Astrocyte (in vitro differentiated cells and primary cell): ENCODE results near the gene CHST11. TPM values are rescaled to one million over a fixed set of nuclear protein-coding genes. Genes with fewer than 3 reads are reported as not detected.

Experiments used
- DNase-seq: peaks from one replicate; pipeline ENCODE4 v3.0.0-alpha.2; 2010; ENCODE audit warnings: low read depth
- FAIRE-seq: peaks from 2 replicates; lab custom pipeline; 2011; peaks lifted over from hg19 to GRCh38; lab: Jason Lieb, UNC
- H2AFZ ChIP-seq: 2 replicates; pipeline ENCODE4 v1.6.0; 2012; ENCODE audit warnings: low read depth, low read length, inconsistent platforms
- H3K27ac ChIP-seq: 2 replicates; pipeline ENCODE4 v1.5.1; 2011; ENCODE audit warnings: low read depth, low read length, inconsistent platforms
- H3K27me3 ChIP-seq: 2 replicates; pipeline ENCODE4 v1.6.0; 2011; ENCODE audit warnings: low read length, inconsistent platforms; ENCODE audit not compliant: insufficient read depth
- H3K36me3 ChIP-seq: 2 replicates; pipeline ENCODE4 v1.5.1; 2011; ENCODE audit warnings: low read length, inconsistent platforms; ENCODE audit not compliant: insufficient read depth
- H3K4me1 ChIP-seq: 2 replicates; pipeline ENCODE4 v1.5.1; 2011; ENCODE audit warnings: low read length, inconsistent platforms; ENCODE audit not compliant: insufficient read depth
- H3K4me2 ChIP-seq: 2 replicates; pipeline ENCODE4 v1.6.0; 2012; ENCODE audit warnings: low read length, inconsistent platforms
- H3K4me3 ChIP-seq: 2 replicates; pipeline ENCODE4 v1.5.1; 2011; ENCODE audit warnings: low read depth, mild to moderate bottlenecking, low read length, inconsistent platforms; ENCODE audit not compliant: insufficient read depth
- H3K79me2 ChIP-seq: 2 replicates; pipeline ENCODE4 v1.6.0; 2012; ENCODE audit warnings: mild to moderate bottlenecking, low read length, inconsistent platforms; ENCODE audit not compliant: insufficient read depth
- H3K9ac ChIP-seq: 2 replicates; pipeline ENCODE4 v1.6.0; 2012; ENCODE audit warnings: mild to moderate bottlenecking, low read length, inconsistent platforms
- H3K9me3 ChIP-seq: 2 replicates; pipeline ENCODE4 v1.5.1; 2012; ENCODE audit warnings: low read depth, mild to moderate bottlenecking, low read length, inconsistent platforms; ENCODE audit not compliant: insufficient read depth
- H4K20me1 ChIP-seq: 2 replicates; pipeline ENCODE4 v1.6.0; 2012; ENCODE audit warnings: low read length, inconsistent platforms; ENCODE audit not compliant: insufficient read depth
- H3K27ac Mint-ChIP-seq: one replicate; pipeline ENCODE4 v1.8.0; 2021; ENCODE audit warnings: mild to moderate bottlenecking, mixed read lengths; ENCODE audit not compliant: unreplicated experiment
- H3K27me3 Mint-ChIP-seq: one replicate; pipeline ENCODE4 v1.8.0; 2021; ENCODE audit warnings: low read depth, mixed read lengths; ENCODE audit not compliant: unreplicated experiment
- H3K36me3 Mint-ChIP-seq: one replicate; pipeline ENCODE4 v1.8.0; 2021; ENCODE audit warnings: low read depth, mixed read lengths; ENCODE audit not compliant: unreplicated experiment
- H3K4me1 Mint-ChIP-seq: one replicate; pipeline ENCODE4 v1.8.0; 2021; ENCODE audit warnings: low read depth, mixed read lengths; ENCODE audit not compliant: unreplicated experiment
- H3K4me3 Mint-ChIP-seq: one replicate; pipeline ENCODE4 v1.8.0; 2021; ENCODE audit warnings: mild to moderate bottlenecking, moderate library complexity, mixed read lengths; ENCODE audit not compliant: unreplicated experiment
- H3K9me3 Mint-ChIP-seq: one replicate; pipeline ENCODE4 v1.8.0; 2021; ENCODE audit warnings: mild to moderate bottlenecking, mixed read lengths; ENCODE audit not compliant: unreplicated experiment
- EZH2 ChIP-seq: IDR thresholded peaks from 2 replicates; pipeline ENCODE4 v1.6.1; 2012; ENCODE audit warnings: mild to moderate bottlenecking, low read length, inconsistent platforms; ENCODE audit not compliant: insufficient read depth
- total RNA-seq: library from RNA; stranded (reverse); gene quantifications from 2 replicates; pipeline ENCODE4 v1.2.1, GENCODE V29; 2021
- TF ChIP-seq, protein P1 (sequence below): IDR thresholded peaks from 2 replicates; pipeline ENCODE4 v1.5.1; 2011; ENCODE audit warnings: low read depth, mild to moderate bottlenecking, inconsistent platforms, low read length, moderate library complexity; ENCODE audit not compliant: insufficient read depth

Gene CHST11
- total RNA-seq, 1 donor from 2014 or later, result 30.2 TPM

DNA sequence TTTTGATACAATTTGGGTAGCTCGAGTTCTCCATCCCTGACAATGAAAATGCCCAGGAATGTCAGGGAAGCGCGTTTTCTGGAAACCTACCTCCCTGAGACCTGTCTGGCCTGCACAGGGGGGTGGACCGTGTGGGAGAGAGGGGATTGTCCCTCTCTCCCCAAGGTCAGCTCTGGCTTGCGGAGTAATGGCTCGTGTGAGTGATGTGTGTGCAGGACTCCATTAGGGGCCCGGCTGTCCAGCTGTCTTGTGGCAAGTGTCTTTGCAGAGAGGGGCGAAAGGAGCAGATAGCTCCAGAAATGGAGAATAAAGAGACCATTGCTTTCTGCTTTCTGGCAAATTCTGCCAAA lies 215.3 kb downstream of the CHST11 start:
- Histone ChIP-seq H2AFZ (no peak overlapping the region), H3K4me1 (peaks cover 28% of the 10 kb centered on the region)

DNA sequence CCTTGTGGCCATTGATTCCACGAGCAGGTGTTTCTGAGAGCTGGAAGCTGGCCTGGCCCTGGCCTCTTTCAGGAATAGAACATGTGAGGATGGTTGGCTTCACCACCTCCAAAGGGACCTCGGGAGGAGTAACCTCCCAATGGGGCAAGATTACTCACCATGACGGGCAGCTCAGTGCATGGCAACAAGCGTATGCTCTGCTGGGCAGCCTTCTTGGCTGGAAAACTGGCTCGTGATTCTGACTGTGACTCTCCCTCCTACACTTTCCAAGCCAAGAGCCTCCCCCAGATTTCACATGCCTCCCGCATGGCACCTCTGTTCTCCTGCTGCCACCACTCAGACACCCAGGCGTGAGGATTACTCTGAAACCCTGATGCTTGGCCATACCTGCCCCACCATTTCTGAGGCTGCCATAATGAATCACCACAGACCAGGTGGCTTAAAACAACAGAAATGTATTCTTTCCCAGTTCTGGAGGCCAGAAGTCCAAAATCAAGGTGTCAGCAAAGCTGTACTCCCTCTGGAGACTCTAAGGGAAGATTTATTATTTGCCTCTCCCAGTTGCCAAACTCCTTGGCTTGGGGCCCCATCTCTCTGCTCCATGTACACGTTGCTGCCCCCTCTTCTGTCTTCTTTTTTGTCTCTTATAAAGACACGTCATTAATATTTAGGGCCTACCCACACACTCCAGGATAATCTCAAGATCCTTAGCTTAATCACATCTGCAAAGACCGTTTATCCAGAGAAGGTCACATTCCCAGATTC lies 215.9 kb downstream of the CHST11 start:
- TF ChIP-seq EZH2, result no peak
- TF ChIP-seq, protein P1, sequence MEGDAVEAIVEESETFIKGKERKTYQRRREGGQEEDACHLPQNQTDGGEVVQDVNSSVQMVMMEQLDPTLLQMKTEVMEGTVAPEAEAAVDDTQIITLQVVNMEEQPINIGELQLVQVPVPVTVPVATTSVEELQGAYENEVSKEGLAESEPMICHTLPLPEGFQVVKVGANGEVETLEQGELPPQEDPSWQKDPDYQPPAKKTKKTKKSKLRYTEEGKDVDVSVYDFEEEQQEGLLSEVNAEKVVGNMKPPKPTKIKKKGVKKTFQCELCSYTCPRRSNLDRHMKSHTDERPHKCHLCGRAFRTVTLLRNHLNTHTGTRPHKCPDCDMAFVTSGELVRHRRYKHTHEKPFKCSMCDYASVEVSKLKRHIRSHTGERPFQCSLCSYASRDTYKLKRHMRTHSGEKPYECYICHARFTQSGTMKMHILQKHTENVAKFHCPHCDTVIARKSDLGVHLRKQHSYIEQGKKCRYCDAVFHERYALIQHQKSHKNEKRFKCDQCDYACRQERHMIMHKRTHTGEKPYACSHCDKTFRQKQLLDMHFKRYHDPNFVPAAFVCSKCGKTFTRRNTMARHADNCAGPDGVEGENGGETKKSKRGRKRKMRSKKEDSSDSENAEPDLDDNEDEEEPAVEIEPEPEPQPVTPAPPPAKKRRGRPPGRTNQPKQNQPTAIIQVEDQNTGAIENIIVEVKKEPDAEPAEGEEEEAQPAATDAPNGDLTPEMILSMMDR, result no peak
- peaks cover 2% of the 10 kb centered on the region for H3K36me3 Mint-ChIP-seq
- no peaks in the 10 kb centered on the region for H3K9me3 ChIP-seq
- H3K4me1 ChIP-seq, result peaks cover 28% of the 10 kb centered on the region
- no peaks in the 10 kb centered on the region for H3K27me3 Mint-ChIP-seq
- peaks cover 49% of the 10 kb centered on the region for H3K4me1 Mint-ChIP-seq
- peak overlapping the region; percentile 22 for H3K9ac ChIP-seq
- peaks cover 5% of the 10 kb centered on the region for H3K79me2 ChIP-seq
- H3K36me3 ChIP-seq, result no peaks in the 10 kb centered on the region
- H3K9me3 Mint-ChIP-seq, result no peaks in the 10 kb centered on the region
- no peak for FAIRE-seq
- peak overlapping the region; percentile 81 for H3K4me2 ChIP-seq
- no peak overlapping the region for H3K4me3 Mint-ChIP-seq
- peaks cover 68% of the 10 kb centered on the region for H4K20me1 ChIP-seq
- H3K4me3 ChIP-seq, result no peak overlapping the region
- peak; percentile 47 for DNase-seq
- H2AFZ ChIP-seq, result no peak overlapping the region
- no peaks in the 10 kb centered on the region for H3K27me3 ChIP-seq
- H3K27ac Mint-ChIP-seq, result no peak overlapping the region
- H3K27ac ChIP-seq, result peak overlapping the region; percentile 41

More for the DNA sequence above, 215.3 kb downstream of the CHST11 start:
- TF ChIP-seq, protein P1, result no peak
- TF ChIP-seq EZH2, result no peak
- FAIRE-seq (no peak), DNase-seq (no peak)
- Histone ChIP-seq H4K20me1 (peaks cover 70% of the 10 kb centered on the region), H3K79me2 (peaks cover 5% of the 10 kb centered on the region), H3K27ac (peak overlapping the region; percentile 41), H3K36me3 (no peaks in the 10 kb centered on the region), H3K4me2 (peak overlapping the region; percentile 81), H3K4me3 (peak overlapping the region; percentile 38), H3K9me3 (no peaks in the 10 kb centered on the region), H3K9ac (peak overlapping the region; percentile 22), H3K27me3 (no peaks in the 10 kb centered on the region)
- Mint-ChIP-seq H3K9me3 (no peaks in the 10 kb centered on the region), H3K27ac (peak overlapping the region; percentile 79), H3K36me3 (peaks cover 2% of the 10 kb centered on the region), H3K27me3 (no peaks in the 10 kb centered on the region), H3K4me3 (no peak overlapping the region), H3K4me1 (peaks cover 49% of the 10 kb centered on the region)

DNA sequence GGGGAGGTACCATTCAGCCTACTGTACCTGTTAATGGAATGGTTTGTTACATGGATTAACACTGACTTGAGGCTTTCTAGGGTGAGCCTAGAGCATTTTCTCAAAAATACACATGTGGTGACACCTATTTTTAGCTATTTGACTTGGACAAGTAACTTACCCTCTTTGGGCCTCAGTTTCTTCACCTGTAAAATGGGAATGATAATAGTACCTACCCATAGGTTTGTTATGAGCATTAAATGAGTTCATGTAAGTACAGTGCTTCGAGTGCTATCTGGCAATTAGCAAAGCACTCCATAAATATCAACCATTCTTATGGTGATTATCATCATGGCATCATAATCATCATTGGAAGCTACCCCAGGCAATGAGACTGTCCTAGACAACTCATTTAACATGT lies 216.5 kb downstream of the CHST11 start:
- no peak overlapping the region for H3K4me3 Mint-ChIP-seq
- Histone ChIP-seq H3K9ac (no peak overlapping the region), H3K27me3 (no peaks in the 10 kb centered on the region), H3K79me2 (peaks cover 5% of the 10 kb centered on the region), H3K27ac (no peak overlapping the region), H2AFZ (no peak overlapping the region), H3K4me1 (peaks cover 28% of the 10 kb centered on the region), H3K36me3 (no peaks in the 10 kb centered on the region), H4K20me1 (peaks cover 68% of the 10 kb centered on the region), H3K4me3 (no peak overlapping the region), H3K9me3 (no peaks in the 10 kb centered on the region), H3K4me2 (no peak overlapping the region)
- no peaks in the 10 kb centered on the region for H3K27me3 Mint-ChIP-seq
- peaks cover 49% of the 10 kb centered on the region for H3K4me1 Mint-ChIP-seq
- H3K27ac Mint-ChIP-seq, result no peak overlapping the region
- TF ChIP-seq, protein P1, result no peak
- TF ChIP-seq EZH2, result no peak
- FAIRE-seq, result no peak
- no peaks in the 10 kb centered on the region for H3K9me3 Mint-ChIP-seq
- H3K36me3 Mint-ChIP-seq, result peaks cover 2% of the 10 kb centered on the region
- no peak for DNase-seq
